ENCODE results near the gene PGGT1B.

- TF ChIP-seq CTCF (IDR thresholded peaks at IDR 0.05) (no peak), POLR2A (IDR thresholded peaks at IDR 0.05) (no peak), EP300 (IDR thresholded peaks at IDR 0.05) (no peak)
Measured at GRCh38 chr5:115298811-115299210, 36.1 kb upstream of the PGGT1B start.
